ENCODE results near the gene ACOXL.

Gene ACOXL

DNA sequence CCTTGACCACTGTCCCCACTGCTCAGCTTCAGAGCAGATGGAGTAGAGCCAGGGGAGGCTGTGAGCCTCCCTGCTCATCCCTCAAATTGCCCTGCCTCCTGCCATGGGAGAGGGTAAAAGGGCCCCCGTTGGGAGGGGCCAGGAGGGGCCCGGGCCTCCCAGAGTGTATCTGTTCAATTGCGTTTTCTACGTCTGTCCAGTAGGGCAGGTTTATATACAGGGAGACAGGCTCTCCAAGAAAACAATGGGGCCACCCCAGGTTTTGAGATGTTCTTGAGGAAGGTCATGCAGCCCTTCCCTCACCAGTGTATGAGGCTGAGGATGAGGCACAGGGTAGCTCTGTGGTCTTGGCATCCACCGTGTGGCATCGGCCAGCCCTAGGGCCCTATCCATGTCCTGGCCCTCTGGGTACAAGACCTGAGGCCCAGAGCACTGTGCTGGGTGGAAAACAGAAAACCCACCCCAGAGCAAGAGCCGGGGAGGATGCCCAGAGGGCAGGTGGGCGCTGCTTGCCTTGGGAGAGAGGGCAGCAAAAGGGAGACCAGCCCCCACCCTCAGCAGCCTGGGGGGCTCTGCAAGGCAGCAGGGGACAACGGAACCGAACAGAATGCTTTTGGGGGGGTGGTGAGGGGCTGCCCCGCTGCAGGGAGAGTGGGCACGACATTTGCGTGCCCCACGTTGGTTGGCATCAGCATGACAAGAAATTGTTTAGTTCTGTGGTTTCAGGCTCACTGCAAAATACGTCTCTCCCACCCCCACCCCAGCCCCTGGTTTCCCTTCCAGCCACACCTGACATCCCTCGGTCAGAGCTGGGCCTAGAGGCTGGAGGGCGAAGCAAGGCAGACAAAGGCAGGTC, 141.5 kb downstream of the ACOXL start:
- FAIRE-seq: no peak
- DNase-seq (ENCODE audit: low spot score): no peak

DNA sequence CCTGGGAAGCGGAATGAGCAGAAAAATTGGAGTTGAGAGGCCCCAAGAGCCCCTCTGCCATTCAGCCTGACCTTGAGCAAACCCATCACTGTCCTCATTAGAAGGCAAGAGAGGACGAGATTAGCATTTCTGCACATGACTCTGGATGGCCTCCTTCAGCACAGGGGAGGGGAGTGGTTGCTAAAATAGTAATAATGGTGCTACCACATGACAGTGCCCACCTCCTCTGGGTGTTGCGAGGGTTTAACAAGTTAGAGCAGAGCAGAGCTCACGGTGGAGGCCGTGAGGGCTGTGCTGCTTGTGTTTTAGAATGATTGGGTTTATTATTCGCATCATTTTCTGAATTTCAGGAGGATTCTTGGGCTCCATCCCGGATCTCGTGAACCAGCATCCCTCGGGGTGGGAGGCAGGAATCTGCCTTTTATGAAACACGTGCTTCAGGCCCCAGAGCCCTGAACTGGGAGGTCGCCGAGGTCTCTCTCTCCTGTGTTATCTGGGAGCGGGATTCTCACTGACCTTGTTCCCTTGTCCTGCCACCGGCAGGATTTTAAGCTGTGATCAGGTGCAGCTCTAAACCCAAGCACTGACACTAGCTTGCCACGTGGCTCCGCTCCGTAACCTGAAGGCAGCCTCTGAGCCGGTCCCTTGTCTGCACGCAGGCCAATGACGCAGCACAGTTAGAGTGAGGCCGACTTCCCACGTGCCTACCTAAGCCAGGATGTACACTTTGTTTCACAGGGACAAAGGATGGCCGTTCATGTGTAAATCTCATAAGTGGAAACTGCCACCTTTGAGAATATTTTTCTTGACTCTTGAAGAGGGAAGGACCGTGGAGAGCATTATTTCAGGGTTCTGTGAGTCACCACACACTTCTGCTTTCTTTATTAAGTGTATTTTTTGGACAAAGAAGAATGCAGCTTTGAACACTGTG, 142.3 kb downstream of the ACOXL start:
- DNase-seq (ENCODE audit: low spot score): no peak
- no peak for FAIRE-seq

DNA sequence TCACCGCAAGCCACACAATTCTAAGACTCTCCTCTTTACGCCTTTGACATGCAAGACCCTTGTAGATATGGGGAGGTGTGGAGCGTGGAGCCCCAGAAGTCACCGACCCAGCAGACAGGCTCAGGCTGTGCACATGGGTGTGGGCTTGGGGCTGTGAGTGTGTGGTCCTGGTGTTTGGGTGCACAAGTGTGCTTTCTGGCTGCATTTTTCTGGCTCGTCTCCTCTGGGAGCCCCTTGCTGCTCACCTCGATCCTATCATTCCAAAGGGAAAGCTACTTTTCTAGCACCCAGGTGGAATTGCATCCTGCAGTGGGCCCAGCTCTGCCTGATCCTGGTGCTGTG, 143.0 kb downstream of the ACOXL start:
- DNase-seq (ENCODE audit: low spot score) (no peak), FAIRE-seq (no peak)

DNA sequence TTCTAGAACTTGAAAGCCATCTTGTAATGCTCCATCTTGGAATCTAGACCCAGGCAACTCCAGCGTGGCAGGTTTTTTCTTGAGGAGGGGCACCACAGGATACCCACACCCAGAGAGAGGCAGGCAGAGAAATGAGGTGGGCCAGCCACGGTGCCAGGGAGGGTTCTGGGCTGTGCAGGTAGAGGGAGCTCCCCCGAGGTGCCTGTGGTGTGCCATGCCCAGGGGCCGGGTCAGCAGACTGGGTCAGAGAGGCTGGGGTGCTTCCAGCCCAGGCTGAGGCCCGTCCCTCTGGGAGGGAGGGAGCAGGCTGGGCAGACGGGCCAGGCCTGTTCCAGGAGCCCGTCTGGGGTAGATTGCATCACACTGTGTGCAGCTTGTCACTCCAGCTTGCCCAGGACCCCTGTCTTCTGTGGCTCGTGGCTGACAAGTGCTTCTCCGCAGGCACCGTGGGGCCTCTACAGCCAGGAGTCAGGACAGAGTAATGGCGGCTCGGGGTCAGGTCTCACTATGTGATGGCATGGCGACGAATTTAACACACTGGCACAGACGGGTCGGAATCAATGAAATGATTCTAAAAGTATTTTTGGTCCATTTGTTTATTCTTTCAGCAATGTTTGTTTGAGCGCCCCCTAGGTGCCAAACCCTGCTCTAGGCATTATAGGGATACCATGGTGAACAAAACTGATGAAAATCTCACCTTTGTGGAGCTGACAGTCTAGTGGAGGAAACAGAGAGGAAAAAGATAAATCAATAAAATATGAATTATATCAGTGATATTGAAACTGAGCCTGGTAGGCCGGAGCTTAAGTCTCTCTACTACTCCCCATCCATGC, 144.0 kb downstream of the ACOXL start:
- FAIRE-seq: no peak

DNA sequence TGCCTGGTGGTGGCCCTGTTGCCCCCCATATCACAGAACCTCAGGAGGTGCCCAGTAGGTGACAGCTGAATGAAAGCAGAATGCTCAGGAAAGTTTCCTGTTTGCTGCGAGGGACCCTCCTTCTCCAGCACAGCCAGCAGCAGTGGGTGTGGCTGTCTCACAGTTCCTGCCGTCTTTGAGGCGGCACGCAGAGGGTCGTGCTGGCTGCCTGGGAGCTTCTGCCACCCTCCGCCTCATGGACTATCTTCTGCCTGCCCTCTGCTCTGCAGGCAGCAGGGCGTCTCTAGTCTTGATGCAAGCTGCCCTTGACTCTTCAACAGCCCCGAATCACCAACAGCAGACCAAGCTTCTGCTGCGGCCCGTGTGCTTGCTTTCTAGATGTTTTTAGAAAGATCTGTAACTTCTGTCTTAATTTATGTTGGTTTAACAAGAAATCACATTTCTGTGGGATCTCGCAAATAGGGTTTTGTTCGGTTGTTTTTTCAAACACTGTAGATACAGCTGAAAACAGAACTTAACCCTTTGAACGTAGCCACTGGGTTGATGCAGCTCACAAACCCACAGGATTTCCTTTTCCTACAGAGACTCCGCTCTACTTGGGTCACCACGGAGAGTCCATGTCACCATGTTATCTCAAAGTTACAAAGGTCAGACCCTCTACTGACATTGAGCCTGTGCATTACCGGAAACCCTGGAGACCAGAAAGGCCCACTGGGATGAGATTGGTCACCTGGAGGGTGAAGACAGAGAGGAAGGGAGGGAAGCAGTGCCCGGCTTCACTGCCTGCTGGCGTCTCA, 144.9 kb downstream of the ACOXL start:
- DNase-seq (ENCODE audit: low spot score): no peak
- FAIRE-seq: no peak

More for the DNA sequence above, 144.0 kb downstream of the ACOXL start:
- no peak for DNase-seq (ENCODE audit: low spot score)

DNA sequence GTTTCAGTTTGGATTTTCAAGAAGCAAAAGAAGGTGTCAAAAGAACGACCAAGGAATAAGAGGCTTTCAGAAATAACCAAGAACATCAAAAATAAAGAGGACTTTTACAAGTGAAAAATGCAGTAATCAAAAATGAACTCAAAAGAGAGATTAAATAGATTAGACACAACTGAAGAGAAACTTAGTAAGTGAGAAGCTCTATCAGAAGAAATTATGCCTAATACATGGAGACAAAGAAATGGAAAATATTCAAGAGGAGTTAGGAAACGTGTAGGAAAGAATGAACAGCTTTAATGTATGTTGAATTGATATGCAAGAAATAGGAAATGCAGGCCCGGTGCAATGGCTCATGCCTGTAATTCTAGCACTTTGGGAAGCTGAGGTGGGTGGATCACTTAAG, 145.8 kb downstream of the ACOXL start:
- DNase-seq (ENCODE audit: low spot score): no peak
- FAIRE-seq: no peak

DNA sequence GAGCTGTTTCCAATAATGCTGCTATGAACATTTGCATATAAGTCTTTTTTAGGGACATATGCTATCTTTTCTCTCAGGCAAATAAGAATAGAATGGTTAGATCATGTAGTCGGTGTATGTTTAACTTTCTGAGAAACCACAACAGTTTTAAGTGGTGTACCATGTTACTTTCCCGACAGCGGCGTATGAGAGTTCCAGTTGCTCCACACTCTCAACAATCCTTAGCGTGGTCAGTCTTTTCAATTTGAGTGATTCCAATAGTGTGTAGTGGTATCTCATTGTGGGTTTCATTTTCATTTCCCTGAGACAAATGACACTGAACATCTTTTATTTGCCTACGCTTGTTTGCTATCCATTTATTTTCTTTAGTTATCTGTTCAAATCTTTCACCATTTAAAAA, 149.5 kb downstream of the ACOXL start:
- DNase-seq (ENCODE audit: low spot score) (no peak), FAIRE-seq (no peak)

DNA sequence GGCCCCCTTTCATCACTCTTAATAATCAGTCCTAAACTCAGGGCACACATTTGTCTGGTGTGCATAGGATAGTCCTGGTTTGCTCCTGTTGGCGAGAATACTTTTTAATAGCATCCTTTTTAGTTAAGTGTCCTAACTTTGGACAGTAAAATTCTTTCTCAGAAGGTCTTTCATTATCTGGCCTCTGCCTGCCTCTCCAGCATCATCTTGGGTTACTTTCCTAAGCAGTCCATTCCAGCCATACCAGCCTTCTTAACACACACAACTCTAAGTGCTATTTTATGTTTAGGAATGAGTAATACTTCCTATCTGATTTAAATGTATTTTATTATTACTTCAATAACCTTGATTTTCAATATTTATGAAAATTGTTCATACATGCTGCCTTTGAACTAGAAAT, 151.0 kb downstream of the ACOXL start:
- DNase-seq (ENCODE audit: low spot score): no peak
- FAIRE-seq: no peak

DNA sequence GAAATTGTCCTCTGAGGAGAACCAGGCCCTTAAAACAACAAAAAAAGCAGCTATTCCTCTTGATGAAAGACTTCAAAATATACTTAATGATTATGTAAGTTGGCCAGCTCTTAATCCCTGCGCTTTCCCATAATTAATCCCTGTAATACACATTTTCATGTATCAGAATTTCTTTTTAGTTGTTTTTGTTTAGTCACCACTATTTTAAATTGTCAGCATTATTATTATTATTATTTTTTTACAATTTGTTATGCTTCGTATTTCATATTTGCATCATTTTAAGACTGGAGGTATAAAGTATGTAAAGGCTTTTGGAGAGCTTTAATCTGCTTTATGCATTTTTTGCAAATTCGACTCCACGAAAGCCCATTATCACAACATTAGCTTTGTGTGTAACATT, 152.9 kb downstream of the ACOXL start:
- no peak for FAIRE-seq
- no peak for DNase-seq (ENCODE audit: low spot score)

DNA sequence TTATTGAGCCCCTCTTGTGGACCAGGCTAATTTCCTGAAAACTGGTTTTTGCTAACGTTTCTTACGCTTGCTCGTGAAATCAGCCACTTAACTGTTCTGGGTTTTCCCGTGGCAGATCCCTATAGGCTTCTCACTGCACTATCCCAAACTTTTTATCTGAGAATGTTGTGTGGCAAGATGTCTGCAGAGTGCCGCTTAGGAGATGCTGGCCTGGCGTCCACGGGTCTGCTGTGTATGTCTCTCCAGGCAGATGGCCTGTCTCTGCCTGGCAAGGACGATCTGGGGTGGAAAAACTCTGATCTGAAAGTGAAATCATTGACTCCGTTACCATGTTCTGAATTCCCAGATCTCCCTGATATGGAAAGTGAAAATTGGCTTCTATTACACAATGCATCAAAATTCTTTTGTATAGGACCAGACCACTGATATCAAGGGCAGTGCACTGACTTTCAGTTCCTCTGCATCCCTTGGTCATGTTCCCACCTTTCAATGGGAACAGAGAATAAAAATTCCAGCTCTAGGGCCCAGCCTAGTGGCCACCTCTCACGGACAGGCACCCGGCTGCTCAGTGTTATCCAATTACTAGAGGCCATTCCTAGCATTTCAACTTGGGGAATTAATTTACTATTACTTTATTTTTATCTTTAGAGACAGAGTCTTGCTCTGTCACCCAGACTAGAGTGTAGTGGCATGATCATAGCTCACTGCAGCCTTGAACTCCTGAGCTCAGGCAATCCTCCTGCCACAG, 154.6 kb downstream of the ACOXL start:
- FAIRE-seq (no peak), DNase-seq (ENCODE audit: low spot score) (no peak)

DNA sequence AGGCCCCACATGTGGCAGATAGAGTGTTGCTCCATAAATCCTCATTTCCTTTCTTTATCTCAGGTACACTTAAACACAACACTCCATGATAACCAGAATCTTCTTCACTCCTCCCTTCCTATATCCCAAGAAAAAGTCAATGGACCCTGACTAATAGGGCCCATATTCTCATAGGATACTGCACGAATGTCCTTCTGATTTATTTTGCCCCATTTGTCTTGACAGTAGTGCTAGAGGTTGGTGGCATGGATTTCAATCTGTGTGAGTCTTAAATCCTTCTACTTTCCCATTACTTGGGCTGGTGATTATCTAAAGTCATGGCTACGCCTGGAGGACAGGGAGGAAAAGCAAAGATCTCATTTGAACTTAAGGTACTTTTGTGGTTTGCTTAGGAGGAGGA, 156.0 kb downstream of the ACOXL start:
- FAIRE-seq (no peak), DNase-seq (ENCODE audit: low spot score) (no peak)

DNA sequence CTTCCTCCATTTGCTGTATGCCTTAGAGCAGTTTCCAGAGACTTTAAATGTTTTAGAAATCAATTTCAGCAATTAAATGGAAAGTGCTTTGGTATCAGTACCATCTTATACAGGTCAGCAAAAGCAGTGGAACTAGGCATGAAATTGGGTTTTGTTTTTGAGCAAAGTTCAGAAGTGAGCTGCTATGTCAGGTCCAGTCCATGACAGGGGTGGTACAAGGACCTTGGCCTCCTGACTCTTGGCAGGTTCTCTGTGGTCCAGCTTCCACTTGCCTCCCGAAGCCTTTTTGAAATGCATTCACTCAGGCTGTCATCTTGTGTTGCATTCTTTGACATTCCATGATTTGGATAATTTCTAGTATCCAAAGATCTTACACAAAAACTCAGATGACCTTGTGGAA, 159.3 kb downstream of the ACOXL start:
- DNase-seq (ENCODE audit: low spot score): no peak
- FAIRE-seq: no peak

DNA sequence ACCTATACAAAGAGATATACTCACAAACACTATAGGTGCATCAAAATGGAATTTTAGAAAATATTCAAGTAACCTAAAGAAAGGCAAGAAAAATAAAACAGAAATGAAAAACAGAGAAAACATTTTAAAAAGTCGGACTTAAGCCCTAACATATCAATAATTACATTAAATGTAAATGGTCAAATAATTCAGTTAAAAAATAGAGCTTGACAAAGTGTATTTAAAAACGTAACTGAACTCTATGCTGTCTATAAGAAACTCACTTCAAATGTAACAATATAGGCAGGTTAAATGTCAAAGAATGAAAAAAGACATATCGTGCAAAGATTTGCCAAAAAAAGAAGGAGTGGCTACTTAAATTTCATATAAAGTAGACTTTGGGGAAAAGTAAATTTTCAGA, 163.9 kb downstream of the ACOXL start:
- FAIRE-seq: no peak
- DNase-seq (ENCODE audit: low spot score): no peak

DNA sequence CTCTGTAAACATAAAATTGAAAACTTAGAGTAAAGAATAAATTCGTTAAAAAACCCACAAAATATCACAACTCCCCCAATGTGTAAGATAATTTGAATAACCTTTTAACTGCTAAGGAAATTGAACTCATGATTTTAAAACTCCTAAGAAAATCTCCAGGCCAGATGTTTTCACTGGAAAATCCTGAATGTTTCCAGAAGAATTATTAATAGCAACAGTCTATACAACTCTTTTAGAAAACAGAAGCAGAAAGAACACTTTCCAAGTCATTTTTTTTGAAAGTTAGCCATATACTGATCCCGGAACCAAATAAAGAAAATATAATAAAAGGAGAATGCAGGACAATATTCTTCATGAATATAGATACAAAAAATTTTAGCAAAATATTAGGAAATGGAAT, 165.6 kb downstream of the ACOXL start:
- FAIRE-seq (no peak), DNase-seq (ENCODE audit: low spot score) (no peak)

DNA sequence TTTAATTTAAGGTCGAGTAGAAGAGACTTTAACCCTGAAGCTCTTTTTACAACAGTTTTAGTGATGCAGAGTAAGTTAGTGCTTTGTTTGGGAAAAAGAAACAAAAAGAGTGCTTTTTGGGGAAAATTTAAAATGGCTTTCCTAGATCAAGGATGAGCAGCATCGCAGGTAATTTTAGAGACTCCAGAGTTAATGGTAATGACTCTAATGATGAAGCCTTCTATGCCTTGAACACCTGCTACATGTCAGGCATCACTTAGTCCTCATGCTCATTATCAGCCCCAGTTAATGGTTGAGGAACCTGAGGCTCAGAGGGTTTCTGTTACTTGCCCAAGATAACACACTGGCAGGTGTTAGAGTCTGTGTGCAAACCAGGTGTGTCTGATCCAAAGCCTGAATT, 167.8 kb downstream of the ACOXL start:
- FAIRE-seq (no peak), DNase-seq (ENCODE audit: low spot score) (no peak)

DNA sequence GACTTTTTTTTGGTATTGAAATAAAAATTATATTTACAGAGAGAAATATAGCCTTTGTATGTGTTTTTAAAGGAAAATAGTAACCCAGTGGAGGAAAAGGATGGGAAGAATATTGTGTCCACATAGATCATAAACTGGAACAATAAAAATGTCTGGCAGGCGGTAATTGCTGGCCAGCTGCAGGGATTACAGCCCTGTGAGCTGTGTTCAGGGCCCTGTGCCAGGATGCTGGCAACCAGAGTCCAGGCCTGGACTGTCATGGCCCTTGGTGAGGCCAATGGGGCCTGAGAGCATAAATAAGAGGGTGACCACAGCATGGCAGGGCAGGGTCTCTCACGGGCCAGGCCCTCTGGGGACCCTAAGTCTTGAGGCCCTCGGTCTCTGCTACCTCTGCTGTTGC, 171.2 kb downstream of the ACOXL start:
- DNase-seq (ENCODE audit: low spot score): no peak
- no peak for FAIRE-seq

DNA sequence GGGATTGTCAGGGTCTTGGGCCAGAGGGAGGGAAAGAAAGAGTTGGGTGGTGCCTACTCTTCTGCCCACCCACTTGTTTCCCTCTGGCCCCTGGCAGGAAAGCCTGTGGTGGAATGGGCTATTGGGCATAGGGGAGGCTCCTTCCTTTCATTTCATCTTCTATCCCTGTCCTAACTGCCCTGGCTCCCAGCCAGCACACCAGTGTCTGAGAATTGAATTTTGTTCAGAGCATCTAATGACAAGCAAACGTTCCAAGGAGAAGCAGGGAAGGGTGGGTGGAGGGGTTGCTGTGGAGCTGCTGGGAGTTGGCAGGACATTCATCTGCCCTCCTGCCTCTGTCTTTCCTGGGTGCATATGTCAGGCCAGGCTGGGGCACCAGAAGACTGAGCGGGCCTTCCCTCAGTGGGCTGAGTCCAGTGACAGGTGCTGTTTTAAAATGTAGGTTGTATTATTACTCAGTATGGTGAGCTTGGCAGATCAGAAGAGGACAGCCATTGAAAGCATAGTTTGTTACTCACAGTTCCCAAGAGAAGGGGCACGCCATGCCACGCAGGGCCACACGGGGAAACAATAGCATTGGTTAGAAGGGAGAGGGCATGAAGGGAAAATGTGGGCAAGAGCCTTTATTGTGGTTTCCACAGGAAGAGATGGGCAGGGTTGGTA, 171.9 kb downstream of the ACOXL start:
- DNase-seq (ENCODE audit: low spot score) (no peak), FAIRE-seq (no peak)

DNA sequence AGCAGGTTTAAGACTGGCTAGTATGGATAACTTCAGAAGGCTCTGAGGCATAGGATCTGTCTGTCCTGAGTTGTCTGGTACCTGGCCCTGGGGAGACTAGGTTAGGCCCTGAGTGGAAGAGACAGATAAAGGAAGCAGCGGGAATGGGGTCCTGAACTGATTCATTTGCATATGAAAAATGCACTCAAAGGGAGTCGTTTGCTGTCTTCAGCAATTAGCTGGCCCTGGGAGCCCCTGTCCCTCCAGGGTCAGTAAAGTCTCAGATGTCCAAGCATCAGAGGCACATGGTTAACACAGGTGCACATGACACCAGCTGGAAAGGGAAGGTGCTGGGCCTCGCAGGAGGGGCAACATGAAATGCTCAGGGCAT, 172.4 kb downstream of the ACOXL start:
- FAIRE-seq: no peak
- DNase-seq (ENCODE audit: low spot score): no peak

DNA sequence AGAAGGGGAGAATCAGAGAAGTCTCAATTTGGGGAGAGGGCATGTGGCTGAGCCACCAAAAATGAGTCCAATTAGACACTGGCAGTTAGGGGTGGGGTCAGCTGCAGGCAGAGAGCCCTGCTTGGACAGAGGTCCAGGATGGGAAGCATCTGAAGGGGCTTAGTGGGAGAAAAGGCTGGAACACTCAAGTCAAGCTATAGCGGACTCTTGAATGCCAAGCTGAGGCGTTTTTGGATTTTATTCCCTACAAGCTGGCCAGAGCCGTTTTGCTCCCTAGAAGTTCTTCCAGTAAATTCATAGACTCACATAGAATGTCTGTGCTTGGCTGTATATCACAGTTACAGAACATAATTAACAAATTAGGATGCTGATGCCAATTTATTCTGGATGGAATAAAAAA, 172.8 kb downstream of the ACOXL start:
- no peak for FAIRE-seq
- DNase-seq (ENCODE audit: low spot score): no peak

All from RCC 7860 (cell line).